Subcutaneous adipose tissue (tissue), 4 donors: Measurements from ENCODE around the gene MIB2. TPM values are rescaled to one million over a fixed set of nuclear protein-coding genes. Genes with fewer than 3 reads are reported as not detected.

ENCODE experiments used
- total RNA-seq, 4 donors: library from RNA; depleted of rRNA; stranded (reverse); fragments of >200 nt; gene quantifications; one replicate each; pipeline ENCODE4 v1.1.0, GENCODE V29; 2016
- TF ChIP-seq, protein P1 (sequence below): fragments of 450-650 bp; IDR thresholded peaks from one replicate; pipeline ENCODE4 v1.5.1; 2016; ENCODE audit warnings: low read depth, mild to moderate bottlenecking, control low read depth, antibody characterized with exemption, moderate library complexity

Gene MIB2
- total RNA-seq, 4 donors from 2014 or later, result 18.8 to 64.4 (median 27.4) TPM

- TF ChIP-seq, protein P1, sequence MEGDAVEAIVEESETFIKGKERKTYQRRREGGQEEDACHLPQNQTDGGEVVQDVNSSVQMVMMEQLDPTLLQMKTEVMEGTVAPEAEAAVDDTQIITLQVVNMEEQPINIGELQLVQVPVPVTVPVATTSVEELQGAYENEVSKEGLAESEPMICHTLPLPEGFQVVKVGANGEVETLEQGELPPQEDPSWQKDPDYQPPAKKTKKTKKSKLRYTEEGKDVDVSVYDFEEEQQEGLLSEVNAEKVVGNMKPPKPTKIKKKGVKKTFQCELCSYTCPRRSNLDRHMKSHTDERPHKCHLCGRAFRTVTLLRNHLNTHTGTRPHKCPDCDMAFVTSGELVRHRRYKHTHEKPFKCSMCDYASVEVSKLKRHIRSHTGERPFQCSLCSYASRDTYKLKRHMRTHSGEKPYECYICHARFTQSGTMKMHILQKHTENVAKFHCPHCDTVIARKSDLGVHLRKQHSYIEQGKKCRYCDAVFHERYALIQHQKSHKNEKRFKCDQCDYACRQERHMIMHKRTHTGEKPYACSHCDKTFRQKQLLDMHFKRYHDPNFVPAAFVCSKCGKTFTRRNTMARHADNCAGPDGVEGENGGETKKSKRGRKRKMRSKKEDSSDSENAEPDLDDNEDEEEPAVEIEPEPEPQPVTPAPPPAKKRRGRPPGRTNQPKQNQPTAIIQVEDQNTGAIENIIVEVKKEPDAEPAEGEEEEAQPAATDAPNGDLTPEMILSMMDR, result no peak
These were observed 1.7 kb upstream of the MIB2 start for GRCh38 chr1:1613509-1614082.

- TF ChIP-seq, protein P1, result no peak
These were observed 921 bp upstream of the MIB2 start for GRCh38 chr1:1614204-1614953.

DNA sequence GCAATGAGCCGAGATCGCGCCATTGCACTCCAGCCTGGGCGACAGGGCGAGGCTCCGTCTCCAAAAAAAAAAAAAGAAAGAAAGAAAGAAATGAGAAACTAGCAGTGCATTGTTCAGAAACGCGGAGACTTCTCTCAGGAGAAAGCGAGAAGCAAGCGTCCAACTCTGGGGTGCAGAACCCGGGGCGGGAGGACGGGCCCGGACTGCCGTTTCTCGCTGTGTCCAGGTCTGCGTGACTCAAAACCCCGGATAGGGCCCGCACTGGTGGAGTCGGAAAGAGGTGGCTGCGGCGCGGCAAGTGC, 395 bp upstream of the MIB2 start:
- TF ChIP-seq, protein P1, result no peak

- TF ChIP-seq, protein P1, result no peak
These were observed 918 bp downstream of the MIB2 start for GRCh38 chr1:1616045-1616790.

DNA sequence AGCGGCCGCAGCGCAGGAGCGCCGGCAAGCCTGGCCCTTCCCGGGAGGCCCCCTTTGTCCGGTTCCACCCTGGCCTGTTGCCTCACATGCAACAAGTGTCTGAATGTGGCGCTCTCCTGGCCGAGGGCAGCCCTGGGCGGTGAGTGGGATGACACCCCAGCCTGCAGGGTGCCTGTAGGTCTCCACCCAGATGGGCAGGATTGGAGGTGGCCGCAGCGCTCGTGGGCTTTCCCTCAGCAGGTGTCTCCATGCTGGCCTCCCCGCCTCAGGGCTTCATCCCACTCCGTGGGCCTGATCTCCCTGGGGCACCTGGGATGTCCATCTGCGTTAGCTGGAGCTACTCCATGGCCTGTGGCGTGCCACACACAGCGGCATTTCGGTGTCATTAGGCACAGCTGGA, 1.5 kb downstream of the MIB2 start:
- TF ChIP-seq, protein P1, result no peak

GRCh38 chr1:1617516-1617915, 2.2 kb downstream of the MIB2 start:
- TF ChIP-seq, protein P1, result no peak

DNA sequence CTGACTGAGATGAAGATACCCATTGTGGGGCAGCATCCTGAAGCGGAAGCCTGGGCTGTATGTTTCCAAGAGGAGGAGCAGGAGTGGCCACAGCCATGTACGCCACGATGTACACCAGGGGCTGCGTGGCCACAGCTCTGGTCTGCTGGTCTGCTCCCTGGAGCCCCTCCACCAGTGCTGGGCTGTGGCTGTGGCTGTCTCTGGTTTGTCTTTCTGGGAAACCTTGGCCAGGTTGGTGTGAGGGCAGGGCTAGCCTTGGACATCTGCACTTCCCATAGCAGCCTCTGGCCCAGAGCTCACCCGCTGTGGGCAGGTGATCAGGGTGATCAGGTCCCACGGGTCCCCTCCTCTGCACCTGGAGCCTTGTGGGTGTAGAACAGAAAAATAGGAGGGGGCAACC, 2.6 kb downstream of the MIB2 start:
- TF ChIP-seq, protein P1, result no peak
